Measurements from ENCODE around the gene RELB. TPM values are rescaled to one million over a fixed set of nuclear protein-coding genes. Genes with fewer than 3 reads are reported as not detected.

The RELB gene
- polyA plus RNA-seq, 1 donor from 2014 or later = 1.1 TPM

DNA sequence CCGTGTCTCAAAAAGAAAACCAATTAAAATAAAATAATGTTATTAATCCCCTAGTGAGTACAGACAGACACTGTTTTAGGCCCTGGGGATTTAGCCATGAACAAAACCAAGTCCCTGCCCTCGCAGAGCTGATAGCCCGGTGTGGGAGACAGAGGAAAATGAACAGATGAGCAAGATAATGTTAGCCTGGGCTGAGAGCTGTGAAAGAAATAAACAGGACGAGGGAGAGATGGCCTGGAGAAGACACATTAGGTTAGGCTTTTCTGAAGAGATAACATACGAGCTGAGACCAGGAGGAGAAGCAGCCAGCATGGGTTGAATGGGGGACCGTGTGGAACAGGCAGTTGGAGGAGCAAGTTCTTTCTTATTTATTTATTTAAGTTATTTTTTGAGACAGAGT lies 9.0 kb downstream of the RELB start:
- no peaks in the 10 kb centered on the region for H3K9me2 ChIP-seq (ENCODE audit: insufficient read depth, low read length)
- H3K27me3 ChIP-seq (ENCODE audit: insufficient read depth, low read depth, low read length) = no peaks in the 10 kb centered on the region
- H3K9me3 ChIP-seq (ENCODE audit: low read length) = no peaks in the 10 kb centered on the region
- no peaks in the 10 kb centered on the region for H3K36me3 ChIP-seq (ENCODE audit: insufficient read depth, low read length)
- no peaks in the 10 kb centered on the region for H4K20me1 ChIP-seq (ENCODE audit: insufficient read depth)
- H3K4me2 ChIP-seq (ENCODE audit: low read length) = no peak overlapping the region
- no peak overlapping the region for H3K9ac ChIP-seq (ENCODE audit: low read length)
- H3K27ac ChIP-seq (ENCODE audit: low read length) = no peak overlapping the region
- no peak overlapping the region for H3K4me3 ChIP-seq (ENCODE audit: low read length)
- no peaks in the 10 kb centered on the region for H3F3A ChIP-seq (ENCODE audit: insufficient read depth, low read length, poor library complexity, severe bottlenecking)
- H3K79me2 ChIP-seq (replicated peaks; ENCODE audit: insufficient read depth, low read length) = no peaks in the 10 kb centered on the region
- TF ChIP-seq TAF1 (IDR thresholded peaks at IDR 0.05; ENCODE audit: low read depth) (no peak), POLR2AphosphoS5 (IDR thresholded peaks at IDR 0.05) (no peak), EZH2 (IDR thresholded peaks at IDR 0.05; ENCODE audit: borderline replicate concordance, insufficient read depth, low read length, poor library complexity, severe bottlenecking) (no peak), MXI1 (conservative IDR thresholded peaks at IDR 0.05; ENCODE audit: poor library complexity, severe bottlenecking) (no peak), SMC3 (conservative IDR thresholded peaks at IDR 0.05; ENCODE audit: poor library complexity) (no peak), EP300 (conservative IDR thresholded peaks at IDR 0.05; ENCODE audit: poor library complexity, severe bottlenecking) (no peak), RAD21 (conservative IDR thresholded peaks at IDR 0.05) (no peak)
- TF ChIP-seq, protein P1, sequence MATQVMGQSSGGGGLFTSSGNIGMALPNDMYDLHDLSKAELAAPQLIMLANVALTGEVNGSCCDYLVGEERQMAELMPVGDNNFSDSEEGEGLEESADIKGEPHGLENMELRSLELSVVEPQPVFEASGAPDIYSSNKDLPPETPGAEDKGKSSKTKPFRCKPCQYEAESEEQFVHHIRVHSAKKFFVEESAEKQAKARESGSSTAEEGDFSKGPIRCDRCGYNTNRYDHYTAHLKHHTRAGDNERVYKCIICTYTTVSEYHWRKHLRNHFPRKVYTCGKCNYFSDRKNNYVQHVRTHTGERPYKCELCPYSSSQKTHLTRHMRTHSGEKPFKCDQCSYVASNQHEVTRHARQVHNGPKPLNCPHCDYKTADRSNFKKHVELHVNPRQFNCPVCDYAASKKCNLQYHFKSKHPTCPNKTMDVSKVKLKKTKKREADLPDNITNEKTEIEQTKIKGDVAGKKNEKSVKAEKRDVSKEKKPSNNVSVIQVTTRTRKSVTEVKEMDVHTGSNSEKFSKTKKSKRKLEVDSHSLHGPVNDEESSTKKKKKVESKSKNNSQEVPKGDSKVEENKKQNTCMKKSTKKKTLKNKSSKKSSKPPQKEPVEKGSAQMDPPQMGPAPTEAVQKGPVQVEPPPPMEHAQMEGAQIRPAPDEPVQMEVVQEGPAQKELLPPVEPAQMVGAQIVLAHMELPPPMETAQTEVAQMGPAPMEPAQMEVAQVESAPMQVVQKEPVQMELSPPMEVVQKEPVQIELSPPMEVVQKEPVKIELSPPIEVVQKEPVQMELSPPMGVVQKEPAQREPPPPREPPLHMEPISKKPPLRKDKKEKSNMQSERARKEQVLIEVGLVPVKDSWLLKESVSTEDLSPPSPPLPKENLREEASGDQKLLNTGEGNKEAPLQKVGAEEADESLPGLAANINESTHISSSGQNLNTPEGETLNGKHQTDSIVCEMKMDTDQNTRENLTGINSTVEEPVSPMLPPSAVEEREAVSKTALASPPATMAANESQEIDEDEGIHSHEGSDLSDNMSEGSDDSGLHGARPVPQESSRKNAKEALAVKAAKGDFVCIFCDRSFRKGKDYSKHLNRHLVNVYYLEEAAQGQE (IDR thresholded peaks at IDR 0.05; ENCODE audit: borderline replicate concordance) = no peak
- TF ChIP-seq, protein P2, sequence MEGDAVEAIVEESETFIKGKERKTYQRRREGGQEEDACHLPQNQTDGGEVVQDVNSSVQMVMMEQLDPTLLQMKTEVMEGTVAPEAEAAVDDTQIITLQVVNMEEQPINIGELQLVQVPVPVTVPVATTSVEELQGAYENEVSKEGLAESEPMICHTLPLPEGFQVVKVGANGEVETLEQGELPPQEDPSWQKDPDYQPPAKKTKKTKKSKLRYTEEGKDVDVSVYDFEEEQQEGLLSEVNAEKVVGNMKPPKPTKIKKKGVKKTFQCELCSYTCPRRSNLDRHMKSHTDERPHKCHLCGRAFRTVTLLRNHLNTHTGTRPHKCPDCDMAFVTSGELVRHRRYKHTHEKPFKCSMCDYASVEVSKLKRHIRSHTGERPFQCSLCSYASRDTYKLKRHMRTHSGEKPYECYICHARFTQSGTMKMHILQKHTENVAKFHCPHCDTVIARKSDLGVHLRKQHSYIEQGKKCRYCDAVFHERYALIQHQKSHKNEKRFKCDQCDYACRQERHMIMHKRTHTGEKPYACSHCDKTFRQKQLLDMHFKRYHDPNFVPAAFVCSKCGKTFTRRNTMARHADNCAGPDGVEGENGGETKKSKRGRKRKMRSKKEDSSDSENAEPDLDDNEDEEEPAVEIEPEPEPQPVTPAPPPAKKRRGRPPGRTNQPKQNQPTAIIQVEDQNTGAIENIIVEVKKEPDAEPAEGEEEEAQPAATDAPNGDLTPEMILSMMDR (IDR thresholded peaks at IDR 0.05; ENCODE audit: poor library complexity, severe bottlenecking) = no peak
- H2AFZ ChIP-seq (ENCODE audit: low read depth, low read length) = no peak overlapping the region

DNA sequence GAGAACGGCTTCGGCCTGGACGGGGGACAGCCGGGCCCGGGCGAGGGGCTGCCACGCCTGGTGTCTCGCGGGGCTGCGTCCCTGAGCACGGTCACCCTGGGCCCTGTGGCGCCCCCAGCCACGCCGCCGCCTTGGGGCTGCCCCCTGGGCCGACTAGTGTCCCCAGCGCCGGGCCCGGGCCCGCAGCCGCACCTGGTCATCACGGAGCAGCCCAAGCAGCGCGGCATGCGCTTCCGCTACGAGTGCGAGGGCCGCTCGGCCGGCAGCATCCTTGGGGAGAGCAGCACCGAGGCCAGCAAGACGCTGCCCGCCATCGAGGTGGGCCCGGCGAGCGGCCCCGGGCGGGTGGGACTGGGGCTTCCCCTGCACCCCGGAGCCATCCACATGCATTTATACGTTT lies 10.7 kb downstream of the RELB start:
- H3K9me2 ChIP-seq (ENCODE audit: insufficient read depth, low read length) = no peaks in the 10 kb centered on the region
- no peak overlapping the region for H3K4me3 ChIP-seq (ENCODE audit: low read length)
- no peaks in the 10 kb centered on the region for H3K9me3 ChIP-seq (ENCODE audit: low read length)
- no peak overlapping the region for H3K27ac ChIP-seq (ENCODE audit: low read length)
- no peak overlapping the region for H2AFZ ChIP-seq (ENCODE audit: low read depth, low read length)
- no peaks in the 10 kb centered on the region for H3F3A ChIP-seq (ENCODE audit: insufficient read depth, low read length, poor library complexity, severe bottlenecking)
- no peak overlapping the region for H3K4me2 ChIP-seq (ENCODE audit: low read length)
- no peak overlapping the region for H3K9ac ChIP-seq (ENCODE audit: low read length)
- H3K27me3 ChIP-seq (ENCODE audit: insufficient read depth, low read depth, low read length) = no peaks in the 10 kb centered on the region
- no peaks in the 10 kb centered on the region for H3K36me3 ChIP-seq (ENCODE audit: insufficient read depth, low read length)
- H3K79me2 ChIP-seq (replicated peaks; ENCODE audit: insufficient read depth, low read length) = no peaks in the 10 kb centered on the region
- no peaks in the 10 kb centered on the region for H4K20me1 ChIP-seq (ENCODE audit: insufficient read depth)
- TF ChIP-seq, protein P1 (IDR thresholded peaks at IDR 0.05; ENCODE audit: borderline replicate concordance) = no peak
- TF ChIP-seq RAD21 (conservative IDR thresholded peaks at IDR 0.05) (no peak), EP300 (conservative IDR thresholded peaks at IDR 0.05; ENCODE audit: poor library complexity, severe bottlenecking) (no peak), SMC3 (conservative IDR thresholded peaks at IDR 0.05; ENCODE audit: poor library complexity) (no peak), TAF1 (IDR thresholded peaks at IDR 0.05; ENCODE audit: low read depth) (no peak), EZH2 (IDR thresholded peaks at IDR 0.05; ENCODE audit: borderline replicate concordance, insufficient read depth, low read length, poor library complexity, severe bottlenecking) (no peak)
- TF ChIP-seq, protein P2 (IDR thresholded peaks at IDR 0.05; ENCODE audit: poor library complexity, severe bottlenecking) = no peak

Data from neural cell (in vitro differentiated cells).